Measurements from ENCODE around the gene SMARCD1.

DNA sequence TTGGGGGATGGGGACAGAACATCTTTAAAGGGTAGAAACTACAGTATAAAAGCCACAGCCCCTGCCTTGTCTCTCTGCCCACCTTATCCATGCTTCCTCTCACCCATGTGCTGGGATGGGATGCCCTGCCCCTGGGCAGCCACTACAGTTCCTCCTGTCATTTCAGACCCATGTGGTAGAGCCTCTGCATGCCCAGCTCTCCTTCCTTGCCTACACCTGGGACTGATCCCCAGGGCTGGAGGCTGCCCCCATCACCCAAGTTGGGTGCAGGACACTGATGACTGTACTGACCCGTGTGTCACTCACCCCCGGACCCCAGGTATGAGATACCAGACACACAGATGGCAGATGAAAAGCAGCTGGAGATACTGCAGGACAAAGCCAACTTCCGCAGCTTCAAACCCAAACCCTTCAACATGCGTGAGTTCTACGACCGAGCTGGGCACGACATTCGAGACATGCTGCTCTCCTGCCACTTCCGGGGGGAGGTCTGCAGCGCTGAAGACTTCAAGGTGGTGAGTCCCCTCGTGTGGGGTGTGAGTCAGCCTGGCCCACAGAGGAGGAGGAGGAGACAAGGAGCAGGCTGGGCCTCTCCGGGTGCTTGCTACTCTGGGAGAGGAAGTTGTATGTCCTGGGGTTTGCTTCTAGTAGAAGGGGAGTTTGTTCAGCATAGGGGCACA, 25.6 kb upstream of the SMARCD1 start:
- TF ChIP-seq EZH2 (optimal IDR thresholded peaks at IDR 0.05; ENCODE audit: low read depth, low read length) (no peak), CTCF (IDR thresholded peaks at IDR 0.05; ENCODE audit: low read length) (no peak)

All from MM.1S (cell line).